HG03196 (cell line): ENCODE measurements around the gene RAB34.
A peak's percentile ranks its signal among the peaks of the same experiment; 100 is the strongest.

Experiments
- ATAC-seq: cut with Tn5 transposase; IDR thresholded peaks from one replicate; pipeline ENCODE4 v1.9.1; 2021; ENCODE audit not compliant: unreplicated experiment

Gene RAB34

GRCh38 chr17:28717578-28718332 is at the start of gene RAB34:
Gene RAB34, minus strand, starts transcription at chr17:28717868. Its CDS starts 602 bp downstream, at chr17:28717266.
- ATAC-seq = no peak

GRCh38 chr17:28765038-28765437 is 47.4 kb upstream of the RAB34 start:
- ATAC-seq = no peak

- ATAC-seq = no peak
These were observed 46.2 kb upstream of the RAB34 start for GRCh38 chr17:28763804-28764266.

GRCh38 chr17:28763137-28763799 is 45.6 kb upstream of the RAB34 start:
- ATAC-seq = no peak

GRCh38 chr17:28760601-28761562 is 43.2 kb upstream of the RAB34 start:
- ATAC-seq = no peak

GRCh38 chr17:28759256-28759865 is 41.7 kb upstream of the RAB34 start:
- ATAC-seq = no peak

- ATAC-seq = no peak
These were observed 40.9 kb upstream of the RAB34 start for GRCh38 chr17:28758411-28759121.

- no peak for ATAC-seq
These were observed 38.6 kb upstream of the RAB34 start for GRCh38 chr17:28756049-28756804.

- no peak for ATAC-seq
These were observed 37.8 kb upstream of the RAB34 start for GRCh38 chr17:28755486-28755885.

GRCh38 chr17:28751600-28752366 is 34.1 kb upstream of the RAB34 start:
- no peak for ATAC-seq

GRCh38 chr17:28750178-28751047 is 32.7 kb upstream of the RAB34 start:
- ATAC-seq = peak; percentile 67

GRCh38 chr17:28749516-28750177 is 32.0 kb upstream of the RAB34 start:
- ATAC-seq = no peak

- no peak for ATAC-seq
These were observed 31.3 kb upstream of the RAB34 start for GRCh38 chr17:28748852-28749515.

- ATAC-seq = no peak
These were observed 30.4 kb upstream of the RAB34 start for GRCh38 chr17:28747801-28748750.

GRCh38 chr17:28747051-28747691 is 29.5 kb upstream of the RAB34 start:
- no peak for ATAC-seq
